Testis (tissue), 3 donors: Measurements from ENCODE around the gene PPFIA4. TPM values are rescaled to one million over a fixed set of nuclear protein-coding genes. Genes with fewer than 3 reads are reported as not detected.

Source experiments
- DNase-seq: peaks from one replicate; pipeline ENCODE4 v3.0.0-alpha.2; 2019
- H3K27ac ChIP-seq, 2 donors: fragments of 200-600 bp; sonication (generic); one replicate each; pipeline ENCODE4 v1.5.1; 2019
- H3K27me3 ChIP-seq: fragments of 200-600 bp; sonication (generic); one replicate; pipeline ENCODE4 v1.5.1; 2019
- H3K36me3 ChIP-seq: fragments of 200-600 bp; sonication (generic); one replicate; pipeline ENCODE4 v1.5.1; 2017; ENCODE audit warnings: low read depth; ENCODE audit errors: missing control alignments
- H3K4me1 ChIP-seq: fragments of 200-600 bp; sonication (generic); one replicate; pipeline ENCODE4 v1.5.1; 2019
- H3K4me3 ChIP-seq, 2 donors: fragments of 200-600 bp; sonication (generic); one replicate each; pipeline ENCODE4 v1.5.1; 2017 to 2019
- H3K9me3 ChIP-seq: fragments of 200-600 bp; sonication (generic); one replicate; pipeline ENCODE4 v1.5.1; 2017
- CTCF ChIP-seq, 3 experiments: fragments of 450-650 bp in 2 of 3; fragments of 200-600 bp in 1 of 3; sonication (generic) in 1 of 3; IDR thresholded peaks; one replicate each; pipeline ENCODE4 v1.5.1; 2016 to 2019; ENCODE audit warnings: antibody characterized with exemption in 3 of 3, mild to moderate bottlenecking in 2 of 3, moderate library complexity in 1 of 3
- POLR2A ChIP-seq: fragments of 450-650 bp; IDR thresholded peaks from one replicate; pipeline ENCODE4 v1.6.1; 2017; ENCODE audit warnings: antibody characterized with exemption, mild to moderate bottlenecking, moderate library complexity
- WGBS, 2 donors: methylation state at CpG; one replicate each; pipeline ENCODE4 v1.1.5; 2018; 5-methylcytosine and 5-hydroxymethylcytosine counted together
- intact Hi-C: fragments of 100-400 bp; cut with DNase I; formaldehyde crosslinking; loops from one replicate; pipeline ENCODE4 v1.15.1; 2023; ENCODE audit warnings: low total_unique reads
- polyA plus RNA-seq: library from polyadenylated mRNA; stranded (reverse); fragments of 350-450 nt; fragmentation: Illumina TruSeq; extraction: RNeasy Lipid Tissue Mini Kit (QIAGEN cat#74804); gene quantifications from one replicate; pipeline ENCODE4 v1.2.3, GENCODE V29; 2014; ENCODE audit warnings: low read depth, low replicate concordance; ENCODE audit not compliant: insufficient read depth
- total RNA-seq, 2 donors: library from RNA; depleted of rRNA; stranded (reverse); fragments of >200 nt; gene quantifications; one replicate each; pipeline ENCODE4 v1.2.3, GENCODE V29; 2016

PPFIA4 gene
- total and polyA plus RNA-seq, 3 donors from 2014 or later: 6.6 to 33.1 (median 27.2) TPM

GRCh38 chr1:203056012-203056411, 29.7 kb downstream of the PPFIA4 start:
- no peaks in the 10 kb centered on the region for H3K9me3 ChIP-seq
- no peak for DNase-seq
- no peak overlapping the region for H3K27ac ChIP-seq
- TF ChIP-seq POLR2A (no peak), CTCF (IDR thresholded peaks at IDR 0.05) (no peak)
- H3K4me3 ChIP-seq: no peak overlapping the region
- peaks cover 8% of the 10 kb centered on the region for H3K4me1 ChIP-seq
- H3K27me3 ChIP-seq: no peaks in the 10 kb centered on the region
- WGBS, 2 donors: 86 to 87% methylated on average over 5 to 7 of the region's 7 CpGs
- intact Hi-C loops: no loop called here
- no peaks in the 10 kb centered on the region for H3K36me3 ChIP-seq

DNA sequence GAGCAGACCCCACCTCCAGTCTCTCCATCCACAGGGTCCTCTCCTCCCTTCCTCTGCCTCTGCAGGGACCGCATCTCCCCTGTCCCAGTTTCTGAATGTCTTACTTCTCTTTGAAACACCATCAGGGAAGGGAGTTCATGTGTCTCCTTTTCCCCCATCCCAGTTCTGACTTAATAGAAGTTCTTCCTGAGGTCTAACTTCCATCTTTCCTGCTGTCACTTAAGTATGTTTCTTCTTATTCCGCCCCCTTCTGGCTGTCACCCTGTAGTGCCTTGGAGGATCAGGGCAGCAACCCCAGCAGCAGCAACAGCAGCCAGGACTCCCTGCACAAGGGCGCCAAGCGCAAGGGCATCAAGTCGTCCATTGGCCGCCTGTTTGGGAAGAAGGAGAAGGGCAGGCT, 30.2 kb downstream of the PPFIA4 start:
- WGBS, 2 donors: 96 to 98% methylated on average over 6 of the region's 6 CpGs
- H3K4me1 ChIP-seq: peaks cover 8% of the 10 kb centered on the region

GRCh38 chr1:203057911-203058675, 31.8 kb downstream of the PPFIA4 start:
- Histone ChIP-seq H3K4me3 (no peak overlapping the region), H3K27me3 (no peaks in the 10 kb centered on the region), H3K36me3 (no peaks in the 10 kb centered on the region), H3K4me1 (no peaks in the 10 kb centered on the region), H3K9me3 (no peaks in the 10 kb centered on the region), H3K27ac (no peak overlapping the region)
- no peak for DNase-seq
- intact Hi-C loops: no loop called here
- WGBS, 2 donors: 62 to 65% methylated on average over 9 of the region's 10 CpGs
- no peak for TF ChIP-seq CTCF (IDR thresholded peaks at IDR 0.05)
- no peak for TF ChIP-seq POLR2A

More for the DNA sequence above, 30.2 kb downstream of the PPFIA4 start:
- H3K9me3 ChIP-seq: no peaks in the 10 kb centered on the region
- H3K4me3 ChIP-seq: no peak overlapping the region
- intact Hi-C loops: no loop called here
- TF ChIP-seq CTCF (IDR thresholded peaks at IDR 0.05): no peak
- no peak for TF ChIP-seq POLR2A
- DNase-seq: no peak
- H3K36me3 ChIP-seq: no peaks in the 10 kb centered on the region
- no peak overlapping the region for H3K27ac ChIP-seq
- H3K27me3 ChIP-seq: no peaks in the 10 kb centered on the region

DNA sequence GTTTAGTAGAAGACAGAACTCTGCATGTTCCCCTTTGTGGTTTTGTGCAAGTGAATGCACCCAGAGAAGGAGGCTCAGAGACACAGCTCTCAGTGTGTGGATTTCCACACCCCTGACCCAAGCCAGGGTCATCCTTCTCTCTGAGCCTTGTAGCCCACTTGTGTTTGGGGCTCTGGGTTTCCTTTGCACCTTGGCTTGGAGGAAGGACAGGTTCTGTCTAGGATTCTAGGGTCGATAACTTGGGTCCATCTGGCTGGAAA, 32.3 kb downstream of the PPFIA4 start:
- TF ChIP-seq CTCF (IDR thresholded peaks at IDR 0.05) (no peak), POLR2A (no peak)
- Histone ChIP-seq H3K36me3 (no peaks in the 10 kb centered on the region), H3K4me3 (no peak overlapping the region), H3K27me3 (no peaks in the 10 kb centered on the region), H3K4me1 (no peaks in the 10 kb centered on the region), H3K9me3 (no peaks in the 10 kb centered on the region), H3K27ac (no peak overlapping the region)
- DNase-seq: no peak
- intact Hi-C loops: no loop called here
- 57 to 86% methylated on average over 1 of the region's 1 CpG for WGBS, 2 donors

DNA sequence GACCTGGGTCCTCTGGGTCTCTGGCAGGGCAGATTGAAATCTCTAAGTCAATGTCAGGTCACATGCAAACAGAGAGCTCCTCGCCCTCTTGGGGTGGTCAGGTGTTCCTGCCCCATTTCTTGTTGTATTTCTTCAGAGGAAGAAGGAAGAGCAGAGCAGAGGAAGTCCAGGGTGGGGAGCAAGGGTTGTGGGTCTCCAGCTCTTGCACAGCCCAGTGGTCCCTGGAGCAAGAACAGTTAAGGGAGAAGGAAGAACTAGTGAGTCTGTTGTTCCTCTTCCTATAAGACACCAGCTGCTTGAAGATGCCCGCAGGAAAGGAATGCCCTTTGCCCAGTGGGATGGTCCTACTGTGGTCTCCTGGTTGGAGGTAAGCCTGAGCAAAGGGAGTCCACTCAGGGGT, 33.2 kb downstream of the PPFIA4 start:
- DNase-seq: no peak
- WGBS, 2 donors: 87% methylated on average over 2 of the region's 2 CpGs
- Histone ChIP-seq H3K4me1 (no peaks in the 10 kb centered on the region), H3K36me3 (no peaks in the 10 kb centered on the region), H3K9me3 (no peaks in the 10 kb centered on the region), H3K27me3 (no peaks in the 10 kb centered on the region), H3K27ac (no peak overlapping the region), H3K4me3 (no peak overlapping the region)
- TF ChIP-seq POLR2A (no peak), CTCF (IDR thresholded peaks at IDR 0.05) (no peak)
- intact Hi-C loops: no loop called here
